Measurements from ENCODE around the gene PLEKHA5. TPM values are rescaled to one million over a fixed set of nuclear protein-coding genes. Genes with fewer than 3 reads are reported as not detected.

Gene PLEKHA5
- total and polyA plus RNA-seq, 2 experiments from 2014 or later = 82.8 to 112 TPM

GRCh38 chr12:19151298-19151697 is 21.8 kb downstream of the PLEKHA5 start (continued):
- TF ChIP-seq, protein P1, sequence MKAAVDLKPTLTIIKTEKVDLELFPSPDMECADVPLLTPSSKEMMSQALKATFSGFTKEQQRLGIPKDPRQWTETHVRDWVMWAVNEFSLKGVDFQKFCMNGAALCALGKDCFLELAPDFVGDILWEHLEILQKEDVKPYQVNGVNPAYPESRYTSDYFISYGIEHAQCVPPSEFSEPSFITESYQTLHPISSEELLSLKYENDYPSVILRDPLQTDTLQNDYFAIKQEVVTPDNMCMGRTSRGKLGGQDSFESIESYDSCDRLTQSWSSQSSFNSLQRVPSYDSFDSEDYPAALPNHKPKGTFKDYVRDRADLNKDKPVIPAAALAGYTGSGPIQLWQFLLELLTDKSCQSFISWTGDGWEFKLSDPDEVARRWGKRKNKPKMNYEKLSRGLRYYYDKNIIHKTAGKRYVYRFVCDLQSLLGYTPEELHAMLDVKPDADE (IDR thresholded peaks at IDR 0.05) = no peak
- TF ChIP-seq NANOG (IDR thresholded peaks at IDR 0.05; ENCODE audit: borderline replicate concordance) (no peak), JUNB (IDR thresholded peaks at IDR 0.05; ENCODE audit: unreplicated experiment) (no peak), CREB1 (CRISPR knock-in tag; IDR thresholded peaks at IDR 0.05; ENCODE audit: low read depth) (no peak), ZNF331 (CRISPR knock-in tag; IDR thresholded peaks at IDR 0.05; ENCODE audit: low read depth) (no peak), CTCF (conservative IDR thresholded peaks at IDR 0.05; ENCODE audit: low read depth in 2 of 2) (no peak)
- TF ChIP-seq, protein P2, sequence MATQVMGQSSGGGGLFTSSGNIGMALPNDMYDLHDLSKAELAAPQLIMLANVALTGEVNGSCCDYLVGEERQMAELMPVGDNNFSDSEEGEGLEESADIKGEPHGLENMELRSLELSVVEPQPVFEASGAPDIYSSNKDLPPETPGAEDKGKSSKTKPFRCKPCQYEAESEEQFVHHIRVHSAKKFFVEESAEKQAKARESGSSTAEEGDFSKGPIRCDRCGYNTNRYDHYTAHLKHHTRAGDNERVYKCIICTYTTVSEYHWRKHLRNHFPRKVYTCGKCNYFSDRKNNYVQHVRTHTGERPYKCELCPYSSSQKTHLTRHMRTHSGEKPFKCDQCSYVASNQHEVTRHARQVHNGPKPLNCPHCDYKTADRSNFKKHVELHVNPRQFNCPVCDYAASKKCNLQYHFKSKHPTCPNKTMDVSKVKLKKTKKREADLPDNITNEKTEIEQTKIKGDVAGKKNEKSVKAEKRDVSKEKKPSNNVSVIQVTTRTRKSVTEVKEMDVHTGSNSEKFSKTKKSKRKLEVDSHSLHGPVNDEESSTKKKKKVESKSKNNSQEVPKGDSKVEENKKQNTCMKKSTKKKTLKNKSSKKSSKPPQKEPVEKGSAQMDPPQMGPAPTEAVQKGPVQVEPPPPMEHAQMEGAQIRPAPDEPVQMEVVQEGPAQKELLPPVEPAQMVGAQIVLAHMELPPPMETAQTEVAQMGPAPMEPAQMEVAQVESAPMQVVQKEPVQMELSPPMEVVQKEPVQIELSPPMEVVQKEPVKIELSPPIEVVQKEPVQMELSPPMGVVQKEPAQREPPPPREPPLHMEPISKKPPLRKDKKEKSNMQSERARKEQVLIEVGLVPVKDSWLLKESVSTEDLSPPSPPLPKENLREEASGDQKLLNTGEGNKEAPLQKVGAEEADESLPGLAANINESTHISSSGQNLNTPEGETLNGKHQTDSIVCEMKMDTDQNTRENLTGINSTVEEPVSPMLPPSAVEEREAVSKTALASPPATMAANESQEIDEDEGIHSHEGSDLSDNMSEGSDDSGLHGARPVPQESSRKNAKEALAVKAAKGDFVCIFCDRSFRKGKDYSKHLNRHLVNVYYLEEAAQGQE (IDR thresholded peaks at IDR 0.05; ENCODE audit: unreplicated experiment) = no peak

GRCh38 chr12:19153396-19153795 is 23.9 kb downstream of the PLEKHA5 start:
- peaks cover 1% of the 10 kb centered on the region for H3K27me3 Mint-ChIP-seq (ENCODE audit: insufficient read depth, low read depth, poor library complexity)
- peaks cover 100% of the 10 kb centered on the region for H3K79me2 ChIP-seq (replicated peaks; ENCODE audit: insufficient read depth)
- TF ChIP-seq ZNF331 (CRISPR knock-in tag; IDR thresholded peaks at IDR 0.05; ENCODE audit: low read depth) (no peak), CTCF (conservative IDR thresholded peaks at IDR 0.05; ENCODE audit: low read depth in 2 of 2) (no peak), NANOG (IDR thresholded peaks at IDR 0.05; ENCODE audit: borderline replicate concordance) (no peak), STAT1 (IDR thresholded peaks at IDR 0.05; ENCODE audit: unreplicated experiment) (no peak), EZH2 (IDR thresholded peaks at IDR 0.05; ENCODE audit: low read depth, unreplicated experiment) (no peak), EZH2phosphoT487 (IDR thresholded peaks at IDR 0.05; ENCODE audit: unreplicated experiment) (no peak), JUNB (IDR thresholded peaks at IDR 0.05; ENCODE audit: unreplicated experiment) (no peak), ZNF114 (CRISPR knock-in tag; IDR thresholded peaks at IDR 0.05) (no peak), CREB1 (CRISPR knock-in tag; IDR thresholded peaks at IDR 0.05; ENCODE audit: low read depth) (no peak)
- TF ChIP-seq, protein P2 (IDR thresholded peaks at IDR 0.05; ENCODE audit: unreplicated experiment) = no peak

More at GRCh38 chr12:19153396-19153795, 23.9 kb downstream of the PLEKHA5 start:
- Histone ChIP-seq H3K27ac (ENCODE audit: low read depth) (no peak overlapping the region), H3K27me3 (ENCODE audit: insufficient read depth) (no peaks in the 10 kb centered on the region), H3F3A (replicated peaks; ENCODE audit: low read depth) (no peaks in the 10 kb centered on the region), H3K4me2 (no peak overlapping the region), H3K4me1 (ENCODE audit: insufficient read depth) (peaks cover 32% of the 10 kb centered on the region), H3K4me3 (no peak overlapping the region), H4K20me1 (replicated peaks; ENCODE audit: insufficient read depth) (peaks cover 15% of the 10 kb centered on the region; the same call in 1 of the 2 replicates), H2AFZ (no peak overlapping the region), H3K9me2 (ENCODE audit: insufficient read depth) (no peaks in the 10 kb centered on the region), H3K36me3 (ENCODE audit: insufficient read depth) (0 out of 2 replicates have a peak, but pooled peaks cover 3% of the 10 kb centered on the region)
- DNase-seq (ENCODE audit: low spot score) (no peak), ATAC-seq (no peak)
- no peak overlapping the region for H3K27ac Mint-ChIP-seq
- no peaks in the 10 kb centered on the region for H3K9me3 Mint-ChIP-seq
- peaks cover 32% of the 10 kb centered on the region; the same call in 2 of the 3 replicates for H3K36me3 Mint-ChIP-seq (ENCODE audit: low read depth)
- H3K4me3 Mint-ChIP-seq = no peak overlapping the region
- peaks cover 34% of the 10 kb centered on the region for H3K4me1 Mint-ChIP-seq

All from GM23338 (cell line).